Measurements from ENCODE around the gene MUC5AC.
"Not testable (repeated sequence)": the region's sequence is repeated elsewhere in the genome, so short reads cannot be mapped to it uniquely, and the experiment has no call there.

Gene MUC5AC

GRCh38 chr11:1167256-1167655, 9.5 kb downstream of the MUC5AC start:
- TF ChIP-seq CTCF (IDR thresholded peaks at IDR 0.05) (peak; percentile 34), ZFX (IDR thresholded peaks at IDR 0.05; ENCODE audit: borderline replicate concordance) (no peak)
- H3K27ac ChIP-seq = no peak overlapping the region

- TF ChIP-seq ZFX (IDR thresholded peaks at IDR 0.05; ENCODE audit: borderline replicate concordance) (no peak), CTCF (IDR thresholded peaks at IDR 0.05) (no peak)
- no peak overlapping the region for H3K27ac ChIP-seq
Measured at GRCh38 chr11:1167751-1168231, 10.0 kb downstream of the MUC5AC start.

GRCh38 chr11:1168256-1168655, 10.5 kb downstream of the MUC5AC start:
- no peak for TF ChIP-seq ZFX (IDR thresholded peaks at IDR 0.05; ENCODE audit: borderline replicate concordance)
- no peak for TF ChIP-seq CTCF (IDR thresholded peaks at IDR 0.05)

GRCh38 chr11:1168721-1169161, 11.0 kb downstream of the MUC5AC start:
- no peak overlapping the region for H3K27ac ChIP-seq
- TF ChIP-seq ZFX (IDR thresholded peaks at IDR 0.05; ENCODE audit: borderline replicate concordance) (no peak), CTCF (IDR thresholded peaks at IDR 0.05) (no peak)

More at GRCh38 chr11:1168256-1168655, 10.5 kb downstream of the MUC5AC start:
- H3K27ac ChIP-seq = no peak overlapping the region

GRCh38 chr11:1171223-1171984, 13.7 kb downstream of the MUC5AC start:
- no peak overlapping the region for H3K27ac ChIP-seq
- TF ChIP-seq ZFX (IDR thresholded peaks at IDR 0.05; ENCODE audit: borderline replicate concordance) (no peak), CTCF (IDR thresholded peaks at IDR 0.05) (no peak)

- TF ChIP-seq CTCF (IDR thresholded peaks at IDR 0.05) = no peak
- TF ChIP-seq ZFX (IDR thresholded peaks at IDR 0.05; ENCODE audit: borderline replicate concordance) = no peak
- H3K27ac ChIP-seq = no peak overlapping the region
Measured at GRCh38 chr11:1171985-1172728, 14.4 kb downstream of the MUC5AC start.

GRCh38 chr11:1172729-1173117, 15.0 kb downstream of the MUC5AC start:
- no peak overlapping the region for H3K27ac ChIP-seq
- TF ChIP-seq ZFX (IDR thresholded peaks at IDR 0.05; ENCODE audit: borderline replicate concordance) (no peak), CTCF (IDR thresholded peaks at IDR 0.05) (no peak)

GRCh38 chr11:1173396-1173795, 15.6 kb downstream of the MUC5AC start:
- not testable (repeated sequence) for H3K27ac ChIP-seq
